Stimulated activated CD8-positive, alpha-beta memory T cell treated with anti-CD3 and anti-CD28 coated beads, Interleukin-15, amount 100 ng/mL, for 4 hours (primary cell): Measurements from ENCODE around the gene MNS1.
"Not testable (repeated sequence)": the region's sequence is repeated elsewhere in the genome, so short reads cannot be mapped to it uniquely, and the experiment has no call there.

Experiments
- DNase-seq, 2 donors: peaks; one replicate each; pipeline ENCODE4 v3.0.0-alpha.2; 2020; ENCODE audit warnings: low read depth in 2 of 2

MNS1 gene

GRCh38 chr15:56454836-56455235 is 10.1 kb downstream of the MNS1 start:
- DNase-seq: no peak

DNA sequence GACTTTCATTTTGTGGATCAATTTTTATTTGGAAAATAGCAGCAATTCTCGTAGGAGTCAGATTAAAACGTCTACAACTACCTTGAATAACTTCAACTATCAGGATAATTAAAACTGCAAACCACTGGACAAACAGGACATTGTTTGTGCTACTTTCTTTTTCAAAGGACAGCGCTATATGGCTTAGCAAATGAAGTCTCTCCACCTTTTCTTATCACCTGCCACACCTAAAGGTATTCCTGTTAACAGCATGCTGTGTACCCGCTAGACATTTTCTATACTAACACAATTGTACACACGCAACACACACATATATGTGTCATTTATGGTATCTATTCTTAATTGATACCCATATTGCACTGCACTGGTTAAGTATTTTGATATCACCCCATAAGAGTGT is 19.2 kb downstream of the MNS1 start:
- DNase-seq: no peak

- no peak for DNase-seq
These were observed 22.6 kb downstream of the MNS1 start for GRCh38 chr15:56442354-56442753.

- no peak for DNase-seq
These were observed 24.6 kb downstream of the MNS1 start for GRCh38 chr15:56440214-56440770.

DNA sequence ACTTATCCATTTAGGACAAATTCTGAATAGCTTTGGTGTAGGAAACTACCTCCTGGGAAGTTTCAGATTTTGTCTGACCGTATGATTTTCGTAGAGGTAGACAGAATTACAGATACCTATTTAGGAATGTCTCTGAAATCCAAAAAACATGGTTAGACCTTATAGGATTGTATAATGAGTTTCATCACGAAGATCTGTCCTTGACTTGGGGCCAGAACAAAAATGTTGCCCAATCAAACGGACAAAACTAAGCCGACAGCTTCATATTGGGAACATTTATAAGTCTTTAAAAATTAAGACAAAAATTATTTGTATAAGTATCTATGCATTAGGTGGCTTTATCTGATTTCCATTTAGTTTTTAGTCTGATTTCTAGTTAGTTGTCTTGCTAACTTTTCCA is 32.6 kb downstream of the MNS1 start:
- no peak for DNase-seq

GRCh38 chr15:56428821-56429458 is 36.0 kb downstream of the MNS1 start:
- no peak for DNase-seq

DNA sequence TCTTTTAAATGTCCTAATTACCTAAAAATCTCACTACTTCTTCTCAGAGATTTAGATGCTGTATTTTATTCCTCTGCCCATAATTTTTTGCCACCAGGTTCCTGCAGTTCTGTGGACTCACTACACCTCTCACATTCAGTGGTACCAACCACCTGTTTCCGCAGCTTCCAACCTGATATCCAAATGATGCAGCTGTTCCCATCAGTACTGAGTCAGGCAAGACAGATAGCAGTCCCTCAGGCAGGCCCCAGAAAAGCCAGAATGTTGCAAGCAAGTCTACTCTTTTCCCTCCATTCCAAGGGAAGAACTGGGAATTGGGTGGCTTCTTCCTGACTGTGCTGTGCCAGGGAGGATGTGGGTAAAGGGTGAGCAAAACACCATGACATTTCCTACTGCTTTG is 39.0 kb downstream of the MNS1 start:
- no peak for DNase-seq

DNA sequence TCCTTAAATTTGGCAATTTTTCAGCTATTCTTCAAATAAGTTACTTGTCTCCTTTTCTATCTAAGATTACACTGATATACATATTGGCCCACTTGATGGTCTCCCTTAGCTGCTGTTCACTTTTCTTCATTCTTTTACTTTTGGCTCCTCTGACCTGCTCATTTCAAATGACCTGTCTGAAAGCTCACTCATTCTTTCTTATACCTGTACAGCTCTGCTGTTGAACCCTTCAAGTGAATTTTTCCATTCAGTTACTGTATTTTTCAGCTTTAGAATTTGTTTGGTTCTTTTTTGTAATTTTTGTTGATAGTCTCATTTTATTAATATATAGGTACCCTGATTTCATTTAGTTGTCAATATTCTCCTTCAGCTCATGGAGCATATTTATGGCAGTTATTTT is 39.7 kb downstream of the MNS1 start:
- DNase-seq: no peak

GRCh38 chr15:56413114-56413733 is 51.7 kb downstream of the MNS1 start:
- not testable (repeated sequence) for DNase-seq

DNA sequence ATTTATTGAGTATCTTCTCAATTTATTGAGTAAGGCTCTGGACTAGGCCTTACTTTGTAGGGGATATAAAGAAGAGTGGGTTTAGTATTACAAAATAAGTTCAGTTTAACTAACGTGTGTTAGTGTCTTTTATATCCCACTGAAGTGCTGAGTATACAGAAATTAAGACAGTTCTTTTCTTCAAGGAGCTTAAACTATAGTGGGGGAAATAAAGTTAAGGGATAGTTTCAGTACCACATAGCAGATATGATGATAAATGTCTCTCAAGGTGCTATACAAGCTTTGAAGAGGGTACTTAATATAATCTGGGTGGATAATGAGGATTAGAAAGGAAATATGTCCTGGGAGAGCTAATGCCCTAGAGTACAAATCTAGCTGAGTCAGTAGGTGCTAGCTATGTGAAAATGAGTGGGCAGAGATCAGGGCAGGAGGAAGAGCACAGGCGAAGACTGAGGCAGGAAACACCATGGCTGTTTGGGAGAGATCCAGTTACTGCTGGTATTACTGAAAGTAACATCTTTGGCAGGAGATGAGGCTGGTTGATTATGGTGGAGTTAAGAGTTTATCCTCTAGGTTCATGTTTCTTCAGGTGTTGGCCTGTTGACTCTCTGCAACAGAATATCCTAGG is 53.7 kb downstream of the MNS1 start:
- DNase-seq: no peak

DNA sequence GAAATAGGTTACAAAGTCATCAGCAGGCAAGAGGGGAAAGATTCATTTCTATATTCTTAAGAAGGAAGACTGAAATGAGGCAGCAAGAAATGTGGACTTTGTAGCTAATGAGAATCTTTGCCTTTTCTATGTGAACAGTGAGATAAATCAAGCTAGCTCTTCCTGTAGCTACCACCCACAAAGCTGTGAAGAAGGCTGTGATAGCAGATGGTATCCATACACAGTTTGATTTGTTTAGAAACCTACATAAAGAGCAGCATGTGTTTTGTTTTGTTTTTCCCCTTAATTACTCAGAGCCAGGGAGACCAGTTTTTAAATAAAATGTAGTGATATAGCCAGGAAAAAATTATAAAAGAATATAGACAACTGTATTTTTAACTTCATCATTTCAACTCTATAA is 54.2 kb downstream of the MNS1 start:
- no peak for DNase-seq

DNA sequence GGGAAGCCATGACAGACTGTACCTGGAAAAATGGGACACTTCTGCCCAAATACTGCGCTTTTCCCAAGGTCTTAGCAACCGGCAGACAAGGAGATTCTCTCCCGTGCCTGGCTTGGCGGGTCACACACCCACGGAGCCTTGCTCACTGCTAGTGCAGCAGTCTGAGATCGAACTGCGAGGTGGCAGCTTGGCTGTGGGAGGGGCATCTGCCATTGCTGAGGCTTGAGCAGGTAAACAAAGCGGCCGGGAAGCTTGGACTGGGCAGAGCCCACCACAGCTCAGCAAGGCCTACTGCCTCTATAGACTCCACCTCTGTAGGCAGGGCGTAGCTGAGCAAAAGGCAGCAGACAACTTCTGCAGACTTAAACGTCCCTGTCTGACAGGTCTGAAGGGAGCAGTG is 65.7 kb downstream of the MNS1 start:
- DNase-seq: not testable (repeated sequence)

GRCh38 chr15:56397325-56397724 is 67.6 kb downstream of the MNS1 start:
- DNase-seq: not testable (repeated sequence)

DNA sequence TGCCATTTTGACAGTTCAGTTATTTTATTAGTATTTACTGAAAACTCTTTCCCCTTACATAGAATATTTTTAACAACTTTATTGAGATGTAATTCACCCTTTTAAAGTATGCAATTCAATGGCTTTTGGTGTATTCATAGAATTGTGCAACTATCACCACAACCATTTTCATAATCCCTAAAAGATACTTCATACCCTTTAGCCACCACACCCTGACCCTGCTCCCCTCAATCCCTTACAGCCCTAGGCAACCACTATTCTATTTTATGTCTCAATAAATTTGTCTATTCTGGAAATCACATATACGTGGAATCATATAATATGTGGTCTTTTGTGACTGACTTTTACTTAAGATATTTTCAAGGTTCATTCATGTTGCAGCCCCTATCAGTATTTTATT is 70.0 kb downstream of the MNS1 start:
- no peak for DNase-seq

DNA sequence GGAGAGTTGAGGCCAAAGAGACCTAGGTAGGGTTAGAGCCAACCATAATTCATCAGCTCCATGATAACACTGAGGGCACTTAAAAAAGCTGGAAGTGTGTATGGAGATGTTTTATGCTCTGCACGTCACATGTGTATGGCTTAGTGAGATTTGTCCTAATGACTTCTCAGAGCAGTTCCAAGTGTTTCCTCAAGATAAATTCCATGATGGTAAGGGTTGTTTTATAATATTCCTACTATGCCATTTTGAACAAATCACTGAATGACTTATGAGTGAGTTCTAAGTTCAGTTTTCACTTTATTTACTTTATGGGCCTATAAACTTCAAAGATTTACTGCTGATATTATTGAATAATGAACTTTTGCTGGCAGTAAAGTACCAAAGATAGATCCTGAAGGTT is 71.7 kb downstream of the MNS1 start:
- no peak for DNase-seq

DNA sequence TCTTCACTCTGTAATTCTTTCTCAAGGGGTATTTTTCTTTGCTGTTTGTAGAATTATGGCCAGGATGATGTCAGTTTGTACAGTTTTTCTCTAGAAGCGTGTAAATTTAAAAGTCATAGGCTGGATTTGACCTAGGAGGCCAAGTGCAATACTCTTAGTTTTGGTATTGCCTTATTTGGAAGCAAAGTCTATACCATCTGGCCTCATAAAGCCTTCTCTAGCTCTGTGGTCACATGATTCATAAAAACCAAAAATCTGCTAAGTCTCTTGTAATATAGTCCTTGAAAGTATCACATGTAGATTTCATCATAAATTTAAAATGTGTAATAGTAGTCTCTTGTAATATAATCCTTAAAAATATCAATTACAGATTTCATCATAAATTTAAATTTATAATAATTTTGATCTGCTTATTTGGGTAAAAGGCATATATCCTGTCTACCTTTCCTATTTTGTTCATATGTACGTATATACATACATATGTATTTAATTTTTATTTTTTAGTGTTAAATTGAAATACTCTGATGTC is 74.1 kb downstream of the MNS1 start:
- DNase-seq: no peak

GRCh38 chr15:56385908-56386307 is 79.0 kb downstream of the MNS1 start:
- DNase-seq: no peak

DNA sequence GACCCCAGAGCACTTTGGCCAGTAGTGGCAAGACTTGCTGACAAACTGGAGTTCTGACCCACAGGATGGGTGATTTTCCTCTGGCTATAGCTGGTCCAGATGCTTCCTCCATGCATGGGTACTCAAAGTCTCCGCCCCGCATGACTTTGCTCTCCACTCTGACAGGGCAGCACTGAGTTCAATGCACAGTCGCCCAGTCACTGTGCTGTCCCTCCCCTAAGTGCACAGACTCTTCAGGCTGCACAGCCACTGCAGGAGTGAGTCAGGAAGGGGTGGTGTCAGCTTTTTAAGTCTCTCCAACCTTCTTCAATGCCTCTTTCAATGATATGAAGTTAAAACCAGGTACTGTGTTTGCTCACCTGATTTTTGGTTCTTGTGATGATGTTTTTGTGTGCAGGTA is 81.9 kb downstream of the MNS1 start:
- DNase-seq: no peak
